ENCODE results near the gene FAT3. TPM values are rescaled to one million over a fixed set of nuclear protein-coding genes. Genes with fewer than 3 reads are reported as not detected.

The FAT3 gene
- total RNA-seq, 1 donor from 2014 or later: 39.2 TPM

- H3K4me1 Mint-ChIP-seq: peaks cover 4% of the 10 kb centered on the region
These were observed 12.9 kb upstream of the FAT3 start for GRCh38 chr11:92211576-92212167.

GRCh38 chr11:92212530-92212929, 12.1 kb upstream of the FAT3 start:
- DNase-seq (ENCODE audit: low read depth, low spot score): no peak
- Mint-ChIP-seq H3K9me3 (no peaks in the 10 kb centered on the region), H3K4me3 (no peak overlapping the region), H3K4me1 (peaks cover 4% of the 10 kb centered on the region), H3K27me3 (ENCODE audit: low read depth) (peaks cover 4% of the 10 kb centered on the region), H3K27ac (ENCODE audit: unreplicated experiment) (no peak overlapping the region), H3K36me3 (ENCODE audit: low read depth) (no peaks in the 10 kb centered on the region)
- no peak for TF ChIP-seq CTCF (conservative IDR thresholded peaks at IDR 0.05)

More at GRCh38 chr11:92211576-92212167, 12.9 kb upstream of the FAT3 start:
- H3K27me3 Mint-ChIP-seq (ENCODE audit: low read depth): peaks cover under 1% of the 10 kb centered on the region
- no peaks in the 10 kb centered on the region for H3K9me3 Mint-ChIP-seq
- no peak overlapping the region for H3K27ac Mint-ChIP-seq (ENCODE audit: unreplicated experiment)
- H3K36me3 Mint-ChIP-seq (ENCODE audit: low read depth): no peaks in the 10 kb centered on the region
- DNase-seq (ENCODE audit: low read depth, low spot score): peak; percentile 26
- H3K4me3 Mint-ChIP-seq: no peak overlapping the region
- peak; percentile 56 for TF ChIP-seq CTCF (conservative IDR thresholded peaks at IDR 0.05)

- Mint-ChIP-seq H3K27me3 (ENCODE audit: low read depth) (peaks cover 24% of the 10 kb centered on the region), H3K27ac (ENCODE audit: unreplicated experiment) (no peak overlapping the region), H3K36me3 (ENCODE audit: low read depth) (no peaks in the 10 kb centered on the region), H3K4me1 (no peaks in the 10 kb centered on the region), H3K9me3 (peaks cover 2% of the 10 kb centered on the region), H3K4me3 (no peak overlapping the region)
- TF ChIP-seq CTCF (conservative IDR thresholded peaks at IDR 0.05): no peak
- DNase-seq (ENCODE audit: low read depth, low spot score): no peak
These were observed 7.8 kb upstream of the FAT3 start for GRCh38 chr11:92216789-92217188.

GRCh38 chr11:92219476-92219875, 5.1 kb upstream of the FAT3 start:
- Mint-ChIP-seq H3K27ac (ENCODE audit: unreplicated experiment) (no peak overlapping the region), H3K27me3 (ENCODE audit: low read depth) (peaks cover 45% of the 10 kb centered on the region), H3K9me3 (peaks cover 2% of the 10 kb centered on the region), H3K36me3 (ENCODE audit: low read depth) (no peaks in the 10 kb centered on the region), H3K4me1 (peaks cover 20% of the 10 kb centered on the region), H3K4me3 (no peak overlapping the region)
- DNase-seq (ENCODE audit: low read depth, low spot score): no peak
- no peak for TF ChIP-seq CTCF (conservative IDR thresholded peaks at IDR 0.05)

GRCh38 chr11:92222701-92223100, 1.9 kb upstream of the FAT3 start:
- Mint-ChIP-seq H3K4me3 (peak overlapping the region; percentile 77), H3K27ac (ENCODE audit: unreplicated experiment) (no peak overlapping the region), H3K36me3 (ENCODE audit: low read depth) (no peaks in the 10 kb centered on the region), H3K27me3 (ENCODE audit: low read depth) (peaks cover 65% of the 10 kb centered on the region), H3K9me3 (peaks cover 2% of the 10 kb centered on the region), H3K4me1 (peaks cover 37% of the 10 kb centered on the region)
- no peak for DNase-seq (ENCODE audit: low read depth, low spot score)
- TF ChIP-seq CTCF (conservative IDR thresholded peaks at IDR 0.05): no peak
